ENCODE data around the gene NOTCH2.

GRCh38 chr1:119940697-119941096, 128.8 kb downstream of the NOTCH2 start:
- TF ChIP-seq, protein P1, sequence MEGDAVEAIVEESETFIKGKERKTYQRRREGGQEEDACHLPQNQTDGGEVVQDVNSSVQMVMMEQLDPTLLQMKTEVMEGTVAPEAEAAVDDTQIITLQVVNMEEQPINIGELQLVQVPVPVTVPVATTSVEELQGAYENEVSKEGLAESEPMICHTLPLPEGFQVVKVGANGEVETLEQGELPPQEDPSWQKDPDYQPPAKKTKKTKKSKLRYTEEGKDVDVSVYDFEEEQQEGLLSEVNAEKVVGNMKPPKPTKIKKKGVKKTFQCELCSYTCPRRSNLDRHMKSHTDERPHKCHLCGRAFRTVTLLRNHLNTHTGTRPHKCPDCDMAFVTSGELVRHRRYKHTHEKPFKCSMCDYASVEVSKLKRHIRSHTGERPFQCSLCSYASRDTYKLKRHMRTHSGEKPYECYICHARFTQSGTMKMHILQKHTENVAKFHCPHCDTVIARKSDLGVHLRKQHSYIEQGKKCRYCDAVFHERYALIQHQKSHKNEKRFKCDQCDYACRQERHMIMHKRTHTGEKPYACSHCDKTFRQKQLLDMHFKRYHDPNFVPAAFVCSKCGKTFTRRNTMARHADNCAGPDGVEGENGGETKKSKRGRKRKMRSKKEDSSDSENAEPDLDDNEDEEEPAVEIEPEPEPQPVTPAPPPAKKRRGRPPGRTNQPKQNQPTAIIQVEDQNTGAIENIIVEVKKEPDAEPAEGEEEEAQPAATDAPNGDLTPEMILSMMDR (conservative IDR thresholded peaks at IDR 0.05; ENCODE audit: low read depth, low read length), result no peak
- TF ChIP-seq EZH2 (IDR thresholded peaks at IDR 0.05; ENCODE audit: borderline replicate concordance, low read depth, low read length, poor library complexity, severe bottlenecking), result no peak
